ENCODE measurements around the gene EFNA4. TPM values are rescaled to one million over a fixed set of nuclear protein-coding genes. Genes with fewer than 3 reads are reported as not detected.

EFNA4 gene
- total RNA-seq, 1 experiment from 2014 or later, result 26.2 TPM

DNA sequence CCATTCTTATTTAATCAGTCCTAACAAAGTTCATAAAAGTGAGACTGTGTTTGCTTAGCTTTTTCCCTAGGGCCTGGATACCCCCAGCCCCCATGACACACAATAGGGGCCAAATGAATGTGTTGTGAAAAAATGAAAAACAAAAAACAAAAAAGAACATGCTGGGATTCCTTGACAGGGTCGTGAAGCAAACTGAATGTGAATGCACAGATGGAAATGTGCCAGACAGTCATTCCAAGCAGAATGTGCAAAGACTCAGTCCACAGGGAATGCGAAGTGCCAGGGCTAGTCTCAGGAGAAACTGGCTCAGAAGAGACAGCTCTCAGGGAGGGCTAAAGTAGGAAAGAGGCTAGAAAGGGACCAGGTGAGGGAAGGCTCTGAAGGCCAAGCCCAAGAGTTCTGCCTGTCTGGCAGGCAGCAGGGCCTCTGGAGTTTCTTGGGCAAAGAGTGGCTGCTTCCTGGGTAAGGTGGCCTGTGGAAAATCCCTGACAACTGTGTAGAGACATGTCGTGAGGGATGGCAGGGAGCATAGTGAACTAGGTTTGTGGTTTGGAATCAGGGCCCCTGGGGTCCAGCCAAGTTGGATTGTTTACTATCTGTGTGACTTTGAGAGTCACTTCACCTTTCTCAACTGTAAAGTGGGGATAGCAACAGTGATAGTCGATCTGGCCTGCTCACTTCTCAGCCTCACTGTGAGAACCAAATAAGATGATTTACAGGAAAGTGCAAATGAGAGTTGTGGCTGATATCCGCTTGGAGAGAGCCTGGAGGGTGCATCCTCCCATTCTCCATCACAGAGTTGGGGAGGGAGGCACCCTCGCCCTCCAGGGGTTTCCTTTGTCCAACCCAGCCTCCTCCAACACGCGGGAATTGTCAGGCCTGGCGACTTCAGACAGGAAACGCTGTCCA, 13.6 kb upstream of the EFNA4 start:
- DNase-seq (ENCODE audit: low spot score), result no peak
- in situ Hi-C loops (cut with HindIII; ENCODE audit: low sequenced_read_pairs), result no loop called here

DNA sequence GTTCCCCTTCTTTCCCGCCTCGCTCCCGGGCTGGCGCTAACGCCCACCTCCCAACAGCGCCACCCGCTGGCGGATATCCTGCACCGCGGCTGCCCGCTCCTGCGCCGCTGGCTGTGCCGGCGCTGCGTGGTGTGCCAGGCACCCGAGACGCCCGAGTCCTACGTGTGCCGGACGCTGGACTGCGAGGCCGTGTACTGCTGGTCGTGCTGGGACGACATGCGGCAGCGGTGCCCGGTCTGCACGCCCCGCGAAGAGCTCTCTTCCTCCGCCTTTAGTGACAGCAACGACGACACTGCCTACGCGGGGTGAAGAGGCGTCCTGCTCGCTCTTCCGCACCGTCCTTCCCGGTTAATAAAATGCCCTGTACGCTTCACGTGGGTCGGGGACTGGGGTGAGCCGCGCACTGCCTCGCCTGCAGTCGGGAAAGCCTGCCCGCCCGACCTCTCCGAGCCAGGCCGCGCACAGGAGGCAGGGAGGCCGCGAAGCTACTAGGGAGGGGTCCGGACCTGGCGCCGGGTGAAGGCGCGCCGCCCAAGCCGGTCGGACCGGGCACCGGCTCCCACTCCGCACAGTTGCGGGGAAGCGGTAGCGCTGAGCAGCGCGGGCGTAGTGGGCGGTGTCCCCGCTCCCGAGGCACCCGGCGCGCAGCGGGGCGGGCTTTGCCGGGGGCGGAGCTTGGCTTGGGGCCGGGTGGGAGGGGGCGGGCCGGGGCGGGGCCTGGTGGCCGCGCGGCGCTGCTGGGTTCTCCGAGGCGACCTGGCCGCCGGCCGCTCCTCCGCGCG, 12.8 kb upstream of the EFNA4 start, which contains the start of gene ADAM15:
Gene ADAM15, plus strand, starts transcription at position 757 of the 782 bp plus-strand sequence. CDS start 71 bp downstream, outside the sequence.
- in situ Hi-C loops (cut with HindIII; ENCODE audit: low sequenced_read_pairs), result no loop called here
- peak; percentile 71 for DNase-seq (ENCODE audit: low spot score)

DNA sequence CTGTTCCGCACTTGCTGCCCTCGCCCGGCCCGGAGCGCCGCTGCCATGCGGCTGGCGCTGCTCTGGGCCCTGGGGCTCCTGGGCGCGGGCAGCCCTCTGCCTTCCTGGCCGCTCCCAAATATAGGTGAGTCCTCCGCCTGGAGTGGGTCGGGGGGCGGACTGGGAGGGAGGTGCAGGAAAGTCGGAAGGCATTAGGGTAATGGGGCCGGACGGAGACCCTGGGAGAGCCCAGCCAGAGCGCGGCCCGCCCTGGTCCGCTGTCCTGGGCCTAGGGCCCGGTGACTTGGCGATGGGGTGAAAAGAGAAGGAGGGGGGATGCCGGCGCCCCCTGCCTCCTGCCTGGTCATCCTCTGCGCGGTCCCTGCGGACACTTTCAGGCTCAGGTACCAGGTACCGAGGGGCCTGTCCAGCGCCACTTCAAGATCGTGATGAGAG, 12.2 kb upstream of the EFNA4 start:
- in situ Hi-C loops (cut with HindIII; ENCODE audit: low sequenced_read_pairs), result no loop called here
- no peak for DNase-seq (ENCODE audit: low spot score)

DNA sequence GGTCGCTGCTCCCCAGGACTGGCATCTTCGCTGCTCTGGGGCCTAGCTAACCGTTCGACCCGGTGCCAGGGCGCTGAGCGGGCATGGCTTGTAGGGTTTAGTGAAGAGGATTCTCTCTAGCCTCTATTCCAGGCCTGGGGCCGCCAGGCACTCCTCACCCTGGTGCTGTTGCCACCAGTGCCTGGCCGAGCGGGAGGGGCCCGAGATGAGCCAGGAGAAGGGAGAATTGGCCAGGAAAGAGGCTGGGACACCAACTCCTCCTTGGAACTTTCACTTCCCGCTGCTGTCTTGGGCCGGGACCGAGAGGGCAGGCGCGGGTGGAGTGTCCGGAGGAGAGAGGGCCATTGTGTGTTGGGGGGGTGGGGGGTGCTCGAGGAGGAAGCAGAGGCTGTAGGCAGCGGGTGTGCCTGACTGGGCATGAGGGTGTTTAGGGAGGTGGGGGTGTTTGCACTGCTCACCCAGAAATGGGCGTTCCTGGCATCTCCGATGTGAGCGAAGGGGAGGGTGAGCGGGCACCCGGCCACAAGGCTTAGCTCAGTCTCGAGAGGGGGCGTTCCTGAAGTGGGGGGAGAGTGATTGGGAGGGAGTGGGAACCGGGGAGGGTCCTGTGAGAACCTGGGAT, 11.7 kb upstream of the EFNA4 start:
- in situ Hi-C loops (cut with HindIII; ENCODE audit: low sequenced_read_pairs), result no loop called here
- peak; percentile 56 for DNase-seq (ENCODE audit: low spot score)

DNA sequence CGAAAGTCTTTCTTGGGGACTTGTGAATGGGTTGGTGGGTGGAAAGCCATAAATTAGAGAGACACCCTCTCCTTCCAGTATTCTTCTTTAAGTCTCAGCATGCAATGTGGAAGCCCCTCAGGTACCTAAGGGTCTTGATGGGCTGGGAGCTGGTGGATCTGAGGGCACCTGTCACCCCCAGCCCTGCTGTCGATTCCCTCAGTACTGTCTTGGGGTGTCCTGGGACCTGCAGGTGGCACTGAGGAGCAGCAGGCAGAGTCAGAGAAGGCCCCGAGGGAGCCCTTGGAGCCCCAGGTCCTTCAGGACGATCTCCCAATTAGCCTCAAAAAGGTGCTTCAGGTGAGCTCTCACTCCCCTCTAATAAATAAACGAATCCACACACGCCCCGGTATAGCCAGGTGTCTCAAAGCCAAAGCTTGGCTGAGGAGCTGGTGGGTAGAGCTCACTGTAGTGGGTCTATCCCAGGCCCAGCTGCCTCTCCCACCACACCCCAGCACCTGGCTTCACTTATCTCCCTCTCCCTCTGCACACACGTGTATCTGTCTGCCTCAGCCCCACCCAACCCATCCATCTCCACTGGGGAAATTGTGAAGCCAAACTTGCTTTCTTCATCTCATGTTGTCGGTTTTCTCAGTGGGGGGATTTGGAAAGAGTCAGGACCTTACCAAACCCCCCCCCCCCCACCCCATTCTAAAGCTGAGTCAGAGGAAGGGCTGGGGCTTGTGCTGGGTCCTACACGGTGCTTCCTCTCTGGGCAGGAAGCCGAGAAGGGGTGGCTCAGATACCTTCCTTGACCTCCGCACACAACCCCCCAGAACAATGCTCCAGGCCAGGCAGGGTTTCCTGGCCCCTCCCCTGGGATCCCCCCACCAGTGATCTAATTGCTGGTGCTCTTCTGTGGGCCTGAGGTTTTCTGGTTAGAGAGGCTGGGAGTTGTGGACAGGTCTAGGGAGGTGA, 10.8 kb upstream of the EFNA4 start:
- in situ Hi-C loops (cut with HindIII; ENCODE audit: low sequenced_read_pairs), result no loop called here
- DNase-seq (ENCODE audit: low spot score), result no peak

DNA sequence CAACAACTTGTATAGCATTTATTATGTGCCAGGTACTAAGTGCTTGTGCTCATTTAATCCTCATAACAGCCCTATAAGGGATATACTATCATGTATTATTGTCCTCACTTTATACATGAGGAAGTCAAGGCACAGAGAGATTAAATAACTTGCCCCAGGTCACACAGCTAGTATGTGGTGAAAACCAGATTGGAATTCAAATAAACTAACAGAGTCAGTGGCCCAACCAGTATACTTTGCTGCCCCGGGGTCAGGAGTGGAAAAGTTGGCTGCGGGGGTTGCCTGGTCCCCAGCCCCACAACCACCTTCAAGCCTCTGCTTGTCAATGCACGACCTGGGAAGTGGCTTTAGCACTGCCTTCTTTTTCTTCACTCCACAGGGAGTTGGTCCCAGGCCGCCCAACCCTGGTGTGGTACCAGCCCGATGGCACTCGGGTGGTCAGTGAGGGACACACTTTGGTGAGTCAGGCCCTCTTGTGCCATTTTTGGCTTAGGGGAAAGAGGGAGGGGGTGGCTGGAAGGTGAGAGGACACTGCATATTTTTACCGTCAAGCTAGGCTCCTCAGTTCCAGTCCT, 9.9 kb upstream of the EFNA4 start:
- in situ Hi-C loops (cut with HindIII; ENCODE audit: low sequenced_read_pairs), result no loop called here
- DNase-seq (ENCODE audit: low spot score), result no peak

DNA sequence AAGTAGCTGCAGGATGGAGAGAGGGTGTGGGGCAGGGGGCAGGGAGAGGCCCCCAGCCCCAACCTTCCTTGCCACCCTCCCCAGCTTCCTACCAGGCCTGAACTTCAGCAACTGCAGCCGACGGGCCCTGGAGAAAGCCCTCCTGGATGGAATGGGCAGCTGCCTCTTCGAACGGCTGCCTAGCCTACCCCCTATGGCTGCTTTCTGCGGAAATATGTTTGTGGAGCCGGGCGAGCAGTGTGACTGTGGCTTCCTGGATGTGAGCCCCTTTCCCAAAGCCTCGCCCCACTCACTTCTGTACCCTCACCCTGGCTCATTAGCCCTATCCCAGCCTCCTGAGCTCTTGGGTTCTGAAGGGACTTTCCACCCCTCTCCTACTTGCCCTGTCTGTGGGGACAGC, 6.4 kb upstream of the EFNA4 start:
- in situ Hi-C loops (cut with HindIII; ENCODE audit: low sequenced_read_pairs), result no loop called here
- DNase-seq (ENCODE audit: low spot score), result no peak

DNA sequence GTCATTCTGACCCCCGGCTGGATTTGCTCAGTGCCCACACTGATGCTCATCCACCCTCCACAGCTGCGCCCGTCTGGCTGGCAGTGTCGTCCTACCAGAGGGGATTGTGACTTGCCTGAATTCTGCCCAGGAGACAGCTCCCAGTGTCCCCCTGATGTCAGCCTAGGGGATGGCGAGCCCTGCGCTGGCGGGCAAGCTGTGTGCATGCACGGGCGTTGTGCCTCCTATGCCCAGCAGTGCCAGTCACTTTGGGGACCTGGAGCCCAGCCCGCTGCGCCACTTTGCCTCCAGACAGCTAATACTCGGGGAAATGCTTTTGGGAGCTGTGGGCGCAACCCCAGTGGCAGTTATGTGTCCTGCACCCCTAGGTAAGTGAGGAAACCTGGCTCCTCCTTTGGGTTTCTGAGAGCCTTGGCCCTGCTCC, 5.7 kb upstream of the EFNA4 start:
- DNase-seq (ENCODE audit: low spot score), result no peak
- in situ Hi-C loops (cut with HindIII; ENCODE audit: low sequenced_read_pairs), result no loop called here

DNA sequence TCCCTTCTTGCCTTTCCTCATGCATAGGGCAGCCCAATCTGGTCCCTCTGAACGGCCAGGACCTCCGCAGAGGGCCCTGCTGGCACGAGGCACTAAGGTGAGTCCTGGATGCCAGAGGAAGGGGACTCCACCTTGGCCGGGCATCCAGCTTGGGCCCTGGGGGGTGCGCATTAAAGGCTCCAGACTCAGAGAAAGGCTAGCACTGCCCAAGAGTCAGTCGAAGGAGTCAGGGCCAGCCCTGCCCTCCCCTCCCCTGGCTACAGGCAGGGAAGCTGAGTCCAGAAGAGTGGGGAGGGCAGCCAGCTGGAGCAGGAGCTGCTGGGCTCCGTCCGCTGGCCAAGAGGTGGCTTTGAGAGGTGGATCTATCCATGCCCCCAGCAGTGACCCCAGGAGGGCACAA, 2.8 kb upstream of the EFNA4 start:
- in situ Hi-C loops (cut with HindIII; ENCODE audit: low sequenced_read_pairs), result no loop called here
- no peak for DNase-seq (ENCODE audit: low spot score)

DNA sequence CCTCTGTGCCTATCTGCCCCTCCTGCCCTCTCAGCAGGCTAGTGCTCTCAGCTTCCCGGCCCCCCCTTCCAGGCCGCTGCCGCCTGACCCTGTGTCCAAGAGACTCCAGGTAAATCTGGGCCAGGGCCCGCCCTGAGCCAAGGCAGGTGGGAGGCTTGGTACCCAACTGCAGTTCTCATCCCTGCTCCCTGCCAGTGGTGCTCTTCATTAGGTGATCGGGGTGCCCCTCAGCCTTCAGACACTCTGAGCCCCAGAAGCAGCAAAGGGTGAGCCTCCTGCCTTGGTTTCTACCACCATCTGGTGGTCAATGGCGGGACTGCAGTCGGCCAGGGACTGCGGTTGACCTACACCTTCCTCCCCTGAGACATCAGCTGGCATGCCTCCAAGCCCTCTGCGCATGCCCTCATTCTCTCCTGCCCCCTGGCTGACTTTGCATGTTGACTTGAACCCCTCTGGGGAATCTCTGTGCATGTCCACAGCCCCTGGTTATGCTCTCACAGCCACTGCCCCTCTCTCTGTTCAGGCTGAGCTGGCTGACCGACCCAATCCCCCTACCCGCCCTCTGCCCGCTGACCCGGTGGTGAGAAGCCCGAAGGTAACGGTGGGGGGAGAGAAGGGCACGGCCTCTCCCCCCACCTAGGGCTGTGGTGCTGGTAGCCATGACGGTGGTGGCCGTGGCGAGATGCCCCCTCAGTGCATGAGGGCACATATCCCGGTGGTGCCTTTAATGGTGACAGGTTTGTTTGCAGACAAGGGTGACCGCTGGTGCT, 2.0 kb upstream of the EFNA4 start:
- peak; percentile 83 for DNase-seq (ENCODE audit: low spot score)
- in situ Hi-C loops (cut with HindIII; ENCODE audit: low sequenced_read_pairs), result no loop called here

DNA sequence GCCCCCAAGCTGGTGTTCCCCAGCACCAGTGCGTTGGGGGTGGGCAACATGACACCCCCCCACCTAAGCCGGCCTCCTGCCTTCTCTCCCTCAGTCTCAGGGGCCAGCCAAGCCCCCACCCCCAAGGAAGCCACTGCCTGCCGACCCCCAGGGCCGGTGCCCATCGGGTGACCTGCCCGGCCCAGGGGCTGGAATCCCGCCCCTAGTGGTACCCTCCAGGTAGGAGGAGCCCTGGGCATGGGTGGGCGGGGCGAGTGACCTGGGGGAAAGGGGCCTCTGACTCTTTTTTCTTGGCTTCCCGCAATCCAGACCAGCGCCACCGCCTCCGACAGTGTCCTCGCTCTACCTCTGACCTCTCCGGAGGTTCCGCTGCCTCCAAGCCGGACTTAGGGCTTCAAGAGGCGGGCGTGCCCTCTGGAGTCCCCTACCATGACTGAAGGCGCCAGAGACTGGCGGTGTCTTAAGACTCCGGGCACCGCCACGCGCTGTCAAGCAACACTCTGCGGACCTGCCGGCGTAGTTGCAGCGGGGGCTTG, 1.3 kb upstream of the EFNA4 start:
- in situ Hi-C loops (cut with HindIII; ENCODE audit: low sequenced_read_pairs), result no loop called here
- DNase-seq (ENCODE audit: low spot score), result no peak

DNA sequence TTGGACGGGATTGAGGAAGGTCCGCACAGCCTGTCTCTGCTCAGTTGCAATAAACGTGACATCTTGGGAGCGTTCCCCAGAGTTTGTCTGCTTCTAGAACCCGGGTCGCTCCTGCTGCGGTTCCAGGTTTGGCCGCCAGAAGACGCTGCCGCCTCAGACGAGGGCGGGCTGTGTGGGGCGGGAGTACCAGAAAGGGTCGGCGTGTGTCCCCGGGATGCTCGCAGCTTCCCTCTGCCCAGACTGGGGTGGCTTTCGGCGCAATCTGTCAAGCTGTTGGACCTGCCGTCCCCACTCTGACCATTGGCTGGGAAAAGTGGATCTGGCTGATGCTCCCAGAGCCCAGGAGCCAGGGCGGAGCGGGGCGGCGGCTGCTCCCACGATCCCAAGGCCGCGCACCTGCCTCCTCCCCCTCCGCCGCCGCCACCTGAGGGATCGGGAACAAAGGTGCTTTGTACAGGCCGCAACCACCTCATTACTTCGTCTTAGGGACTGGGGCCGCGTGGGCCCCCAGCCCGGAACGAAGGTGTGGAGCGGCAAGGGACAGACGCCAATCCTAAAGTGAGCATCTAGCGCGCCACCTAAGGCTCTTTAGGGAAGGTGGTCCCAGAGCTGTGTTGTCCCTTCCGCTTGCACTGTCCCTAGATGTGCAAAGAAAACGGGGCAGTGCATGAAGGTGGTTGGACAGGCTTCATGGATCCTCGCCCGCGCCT, 683 bp upstream of the EFNA4 start:
- in situ Hi-C loops (cut with HindIII; ENCODE audit: low sequenced_read_pairs), result no loop called here
- DNase-seq (ENCODE audit: low spot score), result peak; percentile 59

DNA sequence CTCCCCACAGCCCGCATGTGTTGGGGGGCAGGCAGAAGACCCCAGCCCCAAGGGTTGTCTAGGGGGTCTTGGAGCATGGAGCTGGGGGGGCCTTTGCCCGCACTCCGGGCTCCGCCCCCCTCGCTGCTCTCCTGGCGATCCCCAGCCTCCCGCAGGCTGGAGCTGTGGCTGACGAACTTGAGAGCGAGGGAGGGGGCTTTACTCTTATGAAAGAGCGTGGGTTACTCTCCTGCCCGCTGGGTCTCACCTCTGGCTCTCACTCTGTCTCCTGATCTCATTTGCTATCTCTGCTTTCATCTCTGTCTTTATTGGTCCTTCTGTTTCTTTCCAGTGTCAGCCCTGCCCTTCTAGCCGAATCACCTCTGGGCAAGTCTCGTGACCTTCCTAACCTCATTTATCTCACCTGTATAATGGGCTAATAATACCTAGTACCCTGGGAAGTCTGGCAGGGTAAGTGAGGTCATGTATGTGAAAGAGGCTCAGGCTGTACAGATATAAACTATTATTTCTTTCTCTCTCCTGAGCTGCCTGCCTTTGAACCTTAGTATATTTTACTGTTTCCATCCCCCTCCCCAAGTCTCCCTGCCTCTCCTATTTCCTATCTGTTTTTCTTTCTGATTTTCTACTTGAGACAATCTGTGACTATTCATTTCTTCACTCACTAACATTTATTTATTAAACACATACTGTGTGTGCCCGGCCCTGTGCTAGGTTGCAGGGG, 731 bp downstream of the EFNA4 start:
- in situ Hi-C loops (cut with HindIII; ENCODE audit: low sequenced_read_pairs), result no loop called here
- no peak for DNase-seq (ENCODE audit: low spot score)

DNA sequence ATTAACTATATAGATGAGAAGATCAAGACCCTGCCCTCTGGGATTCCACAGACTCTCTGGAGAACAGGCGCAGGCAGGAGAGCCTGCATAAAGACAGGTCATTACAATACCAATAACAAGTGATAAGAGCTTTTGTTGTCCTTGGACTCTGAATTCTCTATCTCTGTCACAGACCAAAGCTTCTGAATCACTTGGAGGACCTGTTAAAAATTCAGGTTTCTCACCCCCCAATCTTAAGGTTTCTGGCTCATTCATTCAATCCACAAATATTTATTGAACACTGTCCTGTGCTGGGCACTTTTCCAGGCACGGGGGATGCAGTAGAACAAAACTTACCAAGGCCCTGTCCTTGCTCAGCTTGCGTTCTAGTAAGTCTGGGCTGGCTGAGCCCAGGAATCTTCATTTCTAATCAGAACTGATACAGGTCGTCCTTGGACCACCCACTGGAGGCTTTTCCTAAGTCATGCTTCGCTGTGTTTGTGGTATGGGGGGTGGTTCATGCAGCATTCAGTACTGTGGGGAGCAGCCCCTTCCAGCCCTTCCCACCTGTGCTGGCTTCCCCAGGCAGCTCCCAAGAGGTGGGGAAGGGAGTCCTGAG, 1.4 kb downstream of the EFNA4 start:
- in situ Hi-C loops (cut with HindIII; ENCODE audit: low sequenced_read_pairs), result no loop called here
- DNase-seq (ENCODE audit: low spot score), result no peak

DNA sequence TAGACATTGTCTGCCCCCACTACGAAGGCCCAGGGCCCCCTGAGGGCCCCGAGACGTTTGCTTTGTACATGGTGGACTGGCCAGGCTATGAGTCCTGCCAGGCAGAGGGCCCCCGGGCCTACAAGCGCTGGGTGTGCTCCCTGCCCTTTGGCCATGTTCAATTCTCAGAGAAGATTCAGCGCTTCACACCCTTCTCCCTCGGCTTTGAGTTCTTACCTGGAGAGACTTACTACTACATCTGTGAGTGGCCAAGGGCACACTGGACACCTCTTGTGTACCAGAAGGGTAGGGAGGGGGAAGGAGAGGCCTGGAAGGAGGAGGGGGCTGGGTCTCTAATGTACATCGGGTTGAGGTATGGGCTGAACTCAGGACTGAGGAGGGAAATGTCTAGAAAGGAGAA, 3.2 kb downstream of the EFNA4 start:
- in situ Hi-C loops (cut with HindIII; ENCODE audit: low sequenced_read_pairs), result no loop called here
- DNase-seq (ENCODE audit: low spot score), result no peak

DNA sequence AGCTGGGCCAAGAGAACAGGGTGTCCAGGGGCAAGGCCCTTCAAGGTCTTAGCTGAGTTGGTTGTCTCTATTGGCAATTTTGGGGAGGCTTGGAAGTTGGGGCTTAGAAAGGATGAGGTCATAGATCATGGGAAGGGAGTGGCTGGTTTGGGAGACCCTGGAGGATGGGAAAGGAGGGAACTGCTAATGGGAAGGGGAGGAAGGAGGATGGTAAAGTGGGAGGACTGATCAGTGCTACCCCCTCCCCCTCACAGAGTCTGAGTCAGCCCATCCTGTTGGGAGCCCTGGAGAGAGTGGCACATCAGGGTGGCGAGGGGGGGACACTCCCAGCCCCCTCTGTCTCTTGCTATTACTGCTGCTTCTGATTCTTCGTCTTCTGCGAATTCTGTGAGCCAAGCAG, 5.1 kb downstream of the EFNA4 start:
- in situ Hi-C loops (cut with HindIII; ENCODE audit: low sequenced_read_pairs), result no loop called here
- no peak for DNase-seq (ENCODE audit: low spot score)
